Ecto neural progenitor cell (in vitro differentiated cells): ENCODE measurements around the gene FCHSD2.
"Not testable (repeated sequence)": the region's sequence is repeated elsewhere in the genome, so short reads cannot be mapped to it uniquely, and the experiment has no call there.

Experiments used
- DNase-seq: peaks from one replicate; pipeline ENCODE4 v3.0.0-alpha.2; 2018; ENCODE audit warnings: low spot score

Gene FCHSD2

DNA sequence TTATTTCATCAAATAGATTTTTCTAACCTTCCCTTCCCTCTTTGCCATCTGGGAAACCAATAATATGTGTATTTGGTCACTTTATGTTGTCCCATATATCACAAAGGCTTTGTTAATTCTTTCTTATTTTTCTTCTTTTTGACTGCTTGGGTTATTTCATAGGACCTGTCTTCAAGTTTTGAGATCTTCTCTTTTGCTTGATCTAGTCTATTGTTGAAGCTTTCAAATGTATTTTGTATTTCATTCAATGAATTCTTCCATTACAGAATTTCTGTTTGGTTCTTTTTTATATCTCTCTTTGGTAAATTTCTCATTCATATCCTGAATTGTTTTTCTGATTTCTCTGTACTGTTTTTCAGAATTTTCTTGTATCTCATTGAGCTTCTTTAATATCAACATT is 132.1 kb downstream of the FCHSD2 start:
- DNase-seq: no peak

DNA sequence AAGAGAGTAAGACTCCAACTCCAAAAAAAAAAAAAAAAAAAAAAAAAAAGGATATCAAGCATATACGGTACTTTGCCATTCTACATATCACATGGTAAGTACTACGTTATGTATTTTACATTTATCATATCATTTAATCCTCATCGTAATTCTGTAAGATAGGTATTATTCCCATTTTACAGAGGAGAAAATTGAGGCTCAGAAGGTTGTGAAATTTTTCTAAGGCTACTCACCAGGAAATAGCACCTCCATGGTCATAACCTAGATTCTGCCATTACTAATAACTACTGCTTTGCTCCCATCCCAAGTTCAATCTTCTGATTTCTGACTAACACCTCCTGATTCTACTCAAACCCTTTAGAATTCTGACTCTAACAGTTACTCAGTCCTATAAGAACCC is 138.0 kb downstream of the FCHSD2 start:
- no peak for DNase-seq

DNA sequence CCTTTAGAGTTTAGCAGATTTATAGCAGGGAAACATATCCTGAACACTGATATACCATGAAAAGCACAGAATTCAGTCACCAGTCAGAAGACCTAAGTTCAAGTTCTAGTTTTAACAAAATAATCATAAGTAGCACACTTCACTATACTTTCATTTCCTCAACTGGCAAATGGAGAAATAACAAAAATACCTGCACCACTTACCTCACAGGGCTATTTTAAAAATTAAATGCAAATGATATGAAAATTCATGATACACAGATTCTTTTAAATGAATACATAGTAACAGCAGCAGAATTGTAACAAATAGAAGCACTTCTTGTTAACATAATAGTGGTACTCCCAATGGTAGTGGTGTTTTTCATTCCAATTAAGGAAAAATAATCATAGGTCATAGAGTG is 139.0 kb downstream of the FCHSD2 start:
- no peak for DNase-seq

DNA sequence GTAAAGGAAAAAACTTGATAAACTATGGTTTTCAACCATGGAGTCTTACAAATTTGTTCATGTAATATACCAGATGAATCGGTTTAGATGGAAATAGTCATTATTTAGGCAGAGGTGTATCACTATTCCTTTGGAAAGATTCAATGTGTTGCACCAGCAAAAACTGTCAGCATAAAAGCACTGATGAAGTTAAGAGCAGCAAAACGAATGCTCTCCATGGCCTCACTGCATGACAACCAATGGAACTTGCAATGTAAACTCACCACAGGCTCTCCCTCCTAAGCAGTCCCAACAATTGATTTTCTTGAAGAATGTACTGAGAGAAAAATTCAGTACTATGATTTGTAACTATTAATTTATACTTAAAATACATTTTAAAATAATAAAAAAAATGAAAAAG is 139.9 kb downstream of the FCHSD2 start:
- DNase-seq: no peak

DNA sequence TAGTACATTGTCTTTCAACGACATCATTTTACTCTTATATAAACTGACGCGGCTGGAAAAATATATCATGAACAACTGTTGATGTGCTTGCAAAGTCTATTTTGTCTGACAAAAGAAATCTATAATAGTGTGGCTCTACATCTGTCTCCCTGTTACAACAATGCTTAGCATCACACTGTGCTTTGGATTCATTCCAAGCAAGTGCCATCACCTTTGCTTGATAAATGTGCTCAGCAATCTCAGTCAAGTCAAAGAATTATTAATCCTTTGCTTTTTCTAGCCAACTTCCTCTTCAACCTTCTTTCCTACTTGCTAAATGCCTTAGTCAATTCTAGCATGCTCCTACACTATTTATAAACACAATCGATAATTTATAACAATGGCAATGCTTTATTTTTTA is 140.5 kb downstream of the FCHSD2 start:
- DNase-seq: no peak

DNA sequence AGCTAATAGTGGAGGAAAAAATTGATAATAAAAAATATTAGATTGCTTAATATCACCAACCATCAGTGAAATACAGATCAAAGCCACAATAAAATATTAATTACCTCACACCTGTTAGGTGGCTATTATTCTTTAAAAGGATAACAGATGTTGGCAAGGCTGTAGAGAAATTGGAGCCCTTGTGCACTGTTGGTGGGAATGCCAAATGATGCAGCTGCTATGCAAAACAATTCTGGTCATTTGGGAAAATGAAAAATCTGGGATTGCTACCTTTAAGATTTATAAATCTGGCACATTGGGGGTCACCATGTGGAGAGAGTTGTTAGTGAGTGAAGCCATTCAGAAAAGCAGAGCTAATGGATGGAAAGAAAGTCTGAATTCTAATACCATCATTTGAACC is 143.4 kb downstream of the FCHSD2 start:
- DNase-seq: no peak

DNA sequence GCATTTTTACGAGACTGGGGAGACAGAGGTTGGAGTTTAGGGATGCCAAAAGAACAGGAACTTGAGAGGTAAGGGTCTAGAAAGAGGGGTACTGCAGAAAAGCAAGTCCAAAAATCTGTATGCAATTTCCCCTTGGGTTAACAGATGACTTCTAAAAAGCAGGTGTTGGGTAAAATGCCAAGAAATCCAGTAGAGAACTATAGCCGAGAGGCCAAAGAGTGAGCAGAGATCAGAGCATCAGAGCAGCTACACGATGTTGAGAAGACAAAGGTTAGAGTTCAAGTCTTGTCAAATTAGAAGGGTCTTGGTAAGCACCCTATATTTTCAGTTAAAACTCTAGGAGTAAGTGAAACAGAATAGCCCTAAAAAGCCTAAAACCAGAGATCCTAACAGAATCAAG is 145.2 kb downstream of the FCHSD2 start:
- no peak for DNase-seq

DNA sequence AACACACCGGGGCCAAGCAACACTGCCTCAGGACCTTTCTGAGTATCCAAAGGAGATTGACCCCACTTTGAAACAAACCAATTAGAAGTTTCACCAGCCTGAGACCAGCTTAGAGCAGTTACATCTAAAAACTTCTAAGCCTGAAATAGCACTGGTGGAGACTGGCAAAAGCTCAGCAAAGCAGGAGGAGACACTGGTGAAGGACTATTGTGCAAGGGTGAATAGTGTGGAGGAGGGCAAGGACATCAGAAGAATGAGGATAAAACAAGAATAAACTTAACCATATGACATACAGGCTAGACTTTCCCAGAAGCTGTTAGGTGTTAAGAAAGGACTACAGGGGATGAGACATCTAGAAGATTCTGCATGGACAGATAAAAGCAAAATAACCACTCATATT is 152.4 kb downstream of the FCHSD2 start:
- DNase-seq: no peak

DNA sequence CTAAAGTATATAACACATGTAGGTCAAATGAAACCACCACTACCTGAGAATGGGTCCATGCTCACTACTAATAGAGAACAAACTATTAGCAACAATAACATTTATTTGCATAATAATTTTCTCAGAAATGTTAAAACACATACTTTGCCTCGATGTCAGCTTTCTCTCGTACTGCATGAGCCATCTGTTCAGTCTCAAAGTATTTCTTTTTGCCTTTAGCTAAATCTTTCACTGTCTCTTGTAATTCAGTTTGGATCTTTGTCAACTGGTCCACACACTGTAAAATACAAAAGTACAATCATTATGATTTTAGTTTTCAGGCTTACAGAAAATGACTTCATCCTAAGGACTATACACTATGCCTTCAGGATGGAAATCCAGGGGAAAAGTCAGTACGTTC is 153.3 kb downstream of the FCHSD2 start:
- no peak for DNase-seq

DNA sequence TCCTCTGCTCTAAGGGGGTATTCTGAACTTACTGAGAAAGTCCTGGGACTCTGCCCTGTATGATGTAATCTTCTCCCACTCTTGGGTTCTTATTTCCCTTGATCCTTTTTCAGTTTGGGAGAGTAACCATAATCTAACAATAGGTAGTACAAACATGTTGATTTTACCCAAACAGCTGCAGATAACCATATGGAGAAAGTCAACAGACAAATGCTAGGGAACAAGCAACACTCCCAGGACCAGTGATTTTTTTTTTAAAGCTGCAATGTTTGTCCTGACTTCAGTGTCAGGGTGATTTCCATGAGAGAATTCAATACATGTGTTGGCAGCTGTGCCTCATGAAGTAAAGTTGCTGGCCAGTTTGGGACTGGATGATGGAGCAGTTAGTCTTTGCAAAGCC is 156.5 kb downstream of the FCHSD2 start:
- no peak for DNase-seq

DNA sequence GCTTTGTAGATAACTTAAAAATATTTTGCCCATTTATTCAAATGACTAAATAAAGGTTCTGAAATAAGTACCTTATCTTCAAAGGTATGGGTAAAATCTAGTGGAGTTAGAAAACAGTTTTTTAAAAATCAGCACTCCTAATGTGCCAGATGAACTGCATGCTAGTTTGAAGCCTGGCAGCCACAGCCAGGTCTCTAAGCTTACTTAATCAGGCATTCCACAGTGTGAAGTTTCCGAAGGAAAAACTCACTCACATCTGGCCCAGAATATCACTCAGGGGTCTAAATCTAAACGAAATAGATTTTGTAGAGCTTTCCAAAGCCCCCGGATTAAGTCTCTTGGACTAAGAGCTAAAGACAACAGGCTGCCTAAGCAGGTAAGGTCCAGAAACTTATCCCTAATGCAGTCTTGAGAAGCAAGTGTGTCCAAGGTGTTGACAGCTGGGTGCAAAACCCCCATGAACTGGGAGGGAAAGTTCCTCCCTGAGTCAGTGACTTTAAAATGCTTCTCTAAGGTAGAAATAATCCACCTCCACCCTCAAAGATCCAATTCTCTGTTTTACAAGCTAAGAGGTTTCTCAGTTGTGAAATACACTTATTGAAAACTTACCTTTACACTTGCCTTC is 157.6 kb downstream of the FCHSD2 start:
- no peak for DNase-seq

DNA sequence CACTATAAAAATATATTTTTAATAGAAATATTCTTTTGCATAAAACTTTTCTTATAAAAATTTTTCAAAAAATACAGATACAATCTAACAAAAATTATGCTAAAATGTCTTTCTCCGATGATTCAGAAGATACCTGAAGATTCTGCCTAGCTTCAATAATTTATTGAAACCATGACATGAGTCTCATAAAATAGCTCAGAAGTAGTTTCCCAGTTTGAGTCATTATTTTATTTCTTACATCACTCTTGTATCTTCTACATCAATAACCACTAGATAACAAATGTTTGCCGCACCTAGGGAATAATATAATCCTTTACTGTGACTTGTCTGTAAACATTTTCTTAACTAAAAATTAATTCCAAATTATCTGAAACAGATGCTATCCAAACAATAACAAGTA is 158.6 kb downstream of the FCHSD2 start:
- no peak for DNase-seq

DNA sequence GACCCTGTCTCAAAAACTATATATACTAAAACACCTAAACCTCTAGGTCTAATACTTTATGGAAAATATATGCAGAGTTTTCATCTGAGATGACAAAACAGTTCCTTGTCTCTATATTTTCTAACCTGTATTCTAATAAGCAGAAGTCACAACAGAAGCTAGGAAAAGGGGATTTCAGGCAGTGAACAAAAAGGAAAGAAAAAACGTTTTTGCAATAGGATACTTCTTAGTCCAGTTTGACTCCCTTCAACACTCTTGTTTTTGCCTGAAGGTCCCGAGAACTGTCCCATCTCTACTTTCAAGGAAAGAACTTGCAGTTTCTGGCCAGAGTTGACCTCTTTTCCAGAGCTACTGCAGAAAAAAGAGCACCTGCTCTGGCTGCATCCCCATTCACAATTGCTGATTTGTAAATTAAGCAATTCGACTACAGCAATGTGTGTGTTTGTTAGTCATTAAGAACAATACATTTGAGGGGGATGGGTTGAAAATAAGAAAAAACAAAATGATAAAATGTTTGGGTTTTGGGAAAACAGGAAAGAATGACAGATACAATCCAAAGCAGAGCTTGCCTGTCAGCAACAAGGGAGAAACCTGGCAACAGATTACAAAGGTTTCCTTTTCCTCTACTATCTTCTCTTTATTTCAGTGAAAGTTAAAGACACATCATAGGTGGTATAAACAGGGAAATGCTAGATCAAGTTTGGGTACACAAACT is 160.0 kb downstream of the FCHSD2 start:
- DNase-seq: no peak

DNA sequence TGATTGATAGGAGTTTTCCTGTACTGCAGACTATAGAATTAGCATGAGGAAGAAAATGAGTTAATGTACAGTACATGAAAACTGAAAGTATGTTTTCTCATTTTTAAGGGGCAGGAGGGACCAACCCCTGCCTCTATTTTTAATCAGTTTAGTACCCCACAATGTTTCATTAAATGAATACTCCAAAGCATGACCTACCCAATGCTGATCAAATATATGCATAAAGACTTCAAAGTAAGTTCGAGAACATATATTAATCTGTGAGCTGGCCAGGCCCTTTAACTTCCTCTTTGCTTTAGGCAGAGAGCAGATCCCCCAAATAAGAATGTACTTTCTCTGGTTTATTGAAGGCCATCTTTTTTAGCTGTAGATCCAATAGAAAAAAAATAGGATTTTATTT is 161.0 kb downstream of the FCHSD2 start:
- no peak for DNase-seq

DNA sequence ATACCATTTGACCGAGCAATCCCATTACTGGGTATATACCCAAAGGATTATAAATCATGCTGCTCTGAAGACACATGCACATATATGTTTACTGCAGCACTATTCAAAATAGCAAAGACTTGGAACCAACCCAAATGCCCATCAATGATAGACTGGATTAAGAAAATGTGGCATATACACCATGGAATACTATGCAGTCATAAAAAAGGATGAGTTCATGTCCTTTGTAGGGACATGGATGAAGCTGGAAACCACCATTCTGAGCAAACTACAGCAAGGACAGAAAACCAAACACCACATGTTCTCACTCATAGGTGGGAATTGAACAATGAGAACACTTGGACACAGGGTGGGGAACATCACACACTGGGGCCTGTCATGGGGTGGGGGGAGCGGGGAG is 164.3 kb downstream of the FCHSD2 start:
- not testable (repeated sequence) for DNase-seq

DNA sequence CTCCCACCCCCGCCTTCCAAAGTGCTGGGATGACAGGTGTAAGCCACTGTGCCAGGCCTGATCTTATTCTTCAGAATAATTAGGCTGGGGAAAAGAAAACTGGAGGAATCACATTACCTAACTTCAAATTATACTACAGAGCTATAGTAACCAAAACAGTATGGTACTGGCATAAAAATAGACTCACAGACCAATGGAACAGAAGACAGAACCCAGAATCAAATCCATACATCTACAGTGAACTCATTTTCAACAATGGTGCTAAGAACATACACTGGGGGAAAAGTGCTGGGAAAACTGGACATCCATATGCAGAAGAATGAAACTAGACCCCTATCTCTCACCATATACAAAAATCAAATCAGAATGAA is 165.6 kb downstream of the FCHSD2 start:
- DNase-seq: not testable (repeated sequence)

DNA sequence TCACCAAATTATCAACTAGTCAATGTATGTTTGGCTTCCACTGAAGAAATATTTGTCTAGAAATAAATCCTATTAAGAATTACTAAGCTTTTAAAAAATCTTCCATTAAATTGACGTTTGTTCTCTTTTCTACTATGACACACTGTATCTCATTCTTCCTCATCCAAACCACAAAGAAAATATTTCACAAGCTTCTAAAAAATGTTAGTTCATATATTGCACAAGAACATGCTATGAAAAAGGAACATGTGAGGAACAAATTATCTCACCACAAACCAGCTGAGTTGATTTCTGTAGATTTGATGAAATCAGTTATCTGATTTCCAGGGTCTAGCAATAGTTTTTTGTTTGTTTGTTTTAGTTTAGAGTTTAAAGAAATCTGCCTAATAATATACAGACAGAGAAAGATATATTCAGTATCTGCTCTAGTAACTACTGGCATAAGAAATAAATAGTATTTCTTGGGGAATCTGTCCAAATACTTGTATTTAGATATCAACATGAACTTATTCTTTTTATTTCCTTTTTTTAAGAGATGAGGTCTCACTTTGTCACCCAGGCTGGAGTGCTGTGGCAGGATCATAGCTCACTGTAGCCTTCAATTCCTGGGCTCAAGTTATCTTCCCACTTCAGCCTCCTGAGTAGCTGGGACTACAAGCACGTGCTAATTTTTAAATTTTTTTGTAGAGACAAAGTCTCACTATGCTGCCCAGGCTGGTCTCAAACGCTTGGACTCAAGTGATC is 166.2 kb downstream of the FCHSD2 start:
- no peak for DNase-seq

DNA sequence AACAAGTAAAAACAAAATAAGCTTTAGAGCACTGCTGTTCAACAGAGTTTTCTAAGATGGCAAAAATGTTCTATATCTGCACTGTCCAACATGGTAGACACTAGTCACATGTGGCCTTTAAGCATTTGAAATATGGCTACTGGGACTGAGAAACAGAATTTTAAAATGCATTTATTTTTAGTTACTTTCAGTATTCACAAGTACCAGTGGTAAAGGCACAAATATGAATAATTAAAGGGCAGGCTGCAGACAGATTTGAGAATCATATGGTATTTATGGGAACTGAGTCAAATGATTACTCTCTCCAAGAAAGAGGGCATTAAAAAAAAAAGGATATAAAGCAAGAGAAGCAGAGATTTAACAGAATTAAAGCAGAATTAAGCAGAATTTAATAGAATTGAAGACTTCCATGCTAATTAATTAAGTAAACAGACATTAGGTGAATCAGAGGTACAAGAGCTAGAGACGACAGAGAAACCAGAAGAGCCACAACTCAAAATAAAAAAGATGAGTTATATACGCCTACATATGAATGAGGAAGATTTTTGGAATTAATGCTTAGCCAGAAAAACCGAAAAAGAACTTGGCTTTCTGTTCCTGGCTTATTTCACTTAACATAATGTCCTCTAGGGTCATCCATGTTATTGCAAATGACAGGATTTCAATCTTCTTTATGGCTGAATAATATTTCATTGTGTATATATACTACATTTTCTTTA is 167.5 kb downstream of the FCHSD2 start:
- no peak for DNase-seq

DNA sequence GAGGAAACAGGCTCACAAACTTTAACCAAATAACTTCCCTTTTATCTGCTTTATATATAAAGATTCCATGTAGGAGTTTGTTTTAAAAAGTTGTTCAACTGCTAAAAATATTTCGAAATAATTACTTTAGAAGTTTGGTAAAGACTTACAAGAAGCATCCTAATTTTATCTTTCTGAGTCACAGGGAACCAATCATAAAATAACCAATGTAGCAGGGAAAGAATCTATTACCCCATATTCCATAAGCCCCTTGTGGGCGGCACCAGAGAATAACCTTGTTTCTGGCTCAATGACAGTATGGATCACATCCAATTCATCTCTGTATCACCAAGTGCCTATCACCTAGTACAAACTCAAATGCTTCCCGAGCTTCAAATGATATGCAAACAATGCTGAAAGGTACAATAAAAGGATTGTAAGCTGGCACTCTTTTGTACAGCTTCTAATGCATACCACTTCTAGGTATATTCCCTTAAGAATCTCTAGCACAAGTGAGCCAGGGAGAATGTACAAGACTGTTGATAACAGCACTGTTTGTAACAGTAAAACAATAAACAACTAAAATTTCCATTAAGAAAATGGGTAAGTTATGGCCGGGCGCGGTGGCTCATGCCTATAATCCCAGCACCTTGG is 169.5 kb downstream of the FCHSD2 start:
- DNase-seq: no peak

DNA sequence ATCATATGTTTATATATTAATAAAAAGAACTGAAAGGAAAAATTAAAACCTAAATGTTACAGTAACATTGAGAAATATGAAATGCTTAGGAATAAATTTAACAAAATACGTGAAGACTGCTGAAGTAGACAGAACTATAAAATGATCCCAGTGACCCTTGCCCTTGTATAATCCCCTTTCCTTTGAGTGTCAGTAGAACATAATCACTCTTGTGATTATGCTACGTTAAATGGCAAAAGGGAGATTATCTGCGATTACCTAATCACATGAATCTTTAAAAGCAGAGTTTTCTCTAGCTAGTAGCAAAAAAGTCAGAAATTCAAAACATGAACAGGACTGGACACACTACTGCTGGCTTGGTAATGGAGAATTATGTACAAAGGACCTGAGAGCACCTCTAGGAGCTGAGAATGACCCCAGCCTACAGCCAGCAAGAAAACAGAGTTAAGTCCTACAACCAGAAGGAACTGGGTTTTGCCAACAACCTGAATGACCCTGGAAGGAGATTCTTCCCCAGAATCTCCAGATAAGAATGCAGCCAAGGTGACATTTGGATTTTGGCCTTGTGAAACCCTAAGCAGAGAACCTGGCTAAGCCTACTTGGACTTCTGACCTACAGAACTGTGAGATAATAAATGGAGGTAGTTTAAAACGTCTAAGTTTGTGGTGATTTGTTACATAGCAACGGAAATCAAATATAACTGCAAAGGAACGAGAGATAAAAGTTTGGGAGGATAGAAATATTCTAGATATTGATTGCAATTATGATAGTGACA is 170.7 kb downstream of the FCHSD2 start:
- no peak for DNase-seq

DNA sequence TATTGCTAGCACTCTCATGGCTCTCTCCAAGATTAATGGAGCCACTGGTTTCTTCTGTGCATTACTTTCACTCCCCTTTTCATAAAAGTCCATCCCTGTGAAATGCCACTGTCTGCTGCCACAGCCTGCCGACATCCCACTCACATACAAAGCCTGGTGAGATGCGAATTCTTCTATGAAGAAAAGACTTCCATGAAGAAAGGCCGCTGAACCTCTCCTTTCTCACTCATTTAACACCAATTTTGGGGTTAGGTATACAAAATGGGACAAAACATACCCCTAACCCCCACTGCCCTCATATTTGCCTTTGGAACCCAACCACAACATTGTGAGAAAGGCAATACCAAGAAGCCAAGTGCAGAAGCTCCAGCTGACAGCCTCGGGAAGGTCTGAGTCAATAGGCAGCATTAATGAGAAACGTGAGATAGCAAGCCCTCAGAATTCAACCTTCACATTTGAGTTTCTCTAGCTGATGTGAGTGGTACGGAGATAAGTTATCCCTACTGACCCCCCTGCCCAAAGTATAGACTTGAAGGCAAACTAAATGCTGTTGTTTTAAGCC is 171.5 kb downstream of the FCHSD2 start:
- DNase-seq: no peak
